ENCODE results near the gene SLC30A9. TPM values are rescaled to one million over a fixed set of nuclear protein-coding genes. Genes with fewer than 3 reads are reported as not detected.

SLC30A9 gene
- total RNA-seq, 1 donor from 2014 or later = 71.5 TPM

DNA sequence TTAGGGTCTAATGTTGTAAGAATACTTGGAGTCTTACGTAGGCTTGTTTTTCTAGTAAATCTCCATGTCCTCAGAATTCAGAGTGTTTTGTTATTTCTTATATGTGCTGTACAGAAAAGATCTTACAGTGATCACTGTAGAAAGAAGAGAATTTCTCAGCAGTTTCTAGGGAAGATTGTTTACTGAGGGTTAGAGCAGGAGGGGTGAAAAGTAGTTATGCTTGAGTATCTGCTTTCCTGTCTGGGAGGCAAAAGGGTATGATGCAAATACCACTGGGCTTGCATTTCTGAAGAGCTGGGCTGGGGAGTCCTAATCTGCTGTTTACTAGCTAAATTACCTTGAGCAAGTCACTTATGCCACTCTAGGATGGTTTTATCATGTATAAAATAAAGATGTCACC is 84.0 kb downstream of the SLC30A9 start:
- Mint-ChIP-seq H3K27ac (ENCODE audit: unreplicated experiment) (no peak overlapping the region), H3K4me3 (no peak overlapping the region), H3K4me1 (no peaks in the 10 kb centered on the region), H3K36me3 (ENCODE audit: low read depth) (peaks cover 3% of the 10 kb centered on the region), H3K9me3 (no peaks in the 10 kb centered on the region), H3K27me3 (ENCODE audit: low read depth) (no peaks in the 10 kb centered on the region)
- TF ChIP-seq, protein P1, sequence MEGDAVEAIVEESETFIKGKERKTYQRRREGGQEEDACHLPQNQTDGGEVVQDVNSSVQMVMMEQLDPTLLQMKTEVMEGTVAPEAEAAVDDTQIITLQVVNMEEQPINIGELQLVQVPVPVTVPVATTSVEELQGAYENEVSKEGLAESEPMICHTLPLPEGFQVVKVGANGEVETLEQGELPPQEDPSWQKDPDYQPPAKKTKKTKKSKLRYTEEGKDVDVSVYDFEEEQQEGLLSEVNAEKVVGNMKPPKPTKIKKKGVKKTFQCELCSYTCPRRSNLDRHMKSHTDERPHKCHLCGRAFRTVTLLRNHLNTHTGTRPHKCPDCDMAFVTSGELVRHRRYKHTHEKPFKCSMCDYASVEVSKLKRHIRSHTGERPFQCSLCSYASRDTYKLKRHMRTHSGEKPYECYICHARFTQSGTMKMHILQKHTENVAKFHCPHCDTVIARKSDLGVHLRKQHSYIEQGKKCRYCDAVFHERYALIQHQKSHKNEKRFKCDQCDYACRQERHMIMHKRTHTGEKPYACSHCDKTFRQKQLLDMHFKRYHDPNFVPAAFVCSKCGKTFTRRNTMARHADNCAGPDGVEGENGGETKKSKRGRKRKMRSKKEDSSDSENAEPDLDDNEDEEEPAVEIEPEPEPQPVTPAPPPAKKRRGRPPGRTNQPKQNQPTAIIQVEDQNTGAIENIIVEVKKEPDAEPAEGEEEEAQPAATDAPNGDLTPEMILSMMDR (conservative IDR thresholded peaks at IDR 0.05) = no peak
- no peak for DNase-seq (ENCODE audit: low read depth, low spot score)

DNA sequence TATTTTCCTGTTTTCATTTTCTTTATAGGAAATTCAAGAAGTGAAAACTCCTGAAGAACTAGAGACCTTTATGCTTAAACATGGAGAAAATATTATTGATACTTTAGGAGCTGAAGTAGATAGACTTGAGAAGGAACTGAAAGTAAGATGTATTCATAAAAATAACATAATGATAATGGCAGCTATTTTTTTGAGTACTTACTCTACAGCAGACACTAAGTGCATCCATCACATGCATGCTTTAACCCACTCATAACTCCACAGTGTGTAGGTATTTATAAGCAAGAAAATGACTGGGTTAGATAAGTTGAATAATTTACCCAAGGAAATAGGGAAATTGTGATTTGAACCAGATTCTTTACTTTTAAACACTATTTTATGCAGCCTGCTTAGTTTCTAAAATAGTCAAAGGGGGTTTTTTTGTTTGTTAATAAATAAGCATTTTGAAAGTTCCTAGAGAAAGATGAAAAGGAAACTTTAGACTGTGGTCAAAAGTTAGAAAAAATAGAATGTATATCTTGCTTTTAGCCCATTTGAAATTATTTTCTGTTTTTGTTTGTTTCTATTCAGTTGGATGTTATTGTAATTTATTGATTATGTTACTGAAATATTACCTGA is 88.0 kb downstream of the SLC30A9 start:
- Mint-ChIP-seq H3K4me3 (no peak overlapping the region), H3K27ac (ENCODE audit: unreplicated experiment) (no peak overlapping the region), H3K9me3 (no peaks in the 10 kb centered on the region), H3K36me3 (ENCODE audit: low read depth) (peaks cover 3% of the 10 kb centered on the region), H3K4me1 (no peaks in the 10 kb centered on the region), H3K27me3 (ENCODE audit: low read depth) (no peaks in the 10 kb centered on the region)
- TF ChIP-seq, protein P1 (conservative IDR thresholded peaks at IDR 0.05) = no peak
- DNase-seq (ENCODE audit: low read depth, low spot score) = no peak

DNA sequence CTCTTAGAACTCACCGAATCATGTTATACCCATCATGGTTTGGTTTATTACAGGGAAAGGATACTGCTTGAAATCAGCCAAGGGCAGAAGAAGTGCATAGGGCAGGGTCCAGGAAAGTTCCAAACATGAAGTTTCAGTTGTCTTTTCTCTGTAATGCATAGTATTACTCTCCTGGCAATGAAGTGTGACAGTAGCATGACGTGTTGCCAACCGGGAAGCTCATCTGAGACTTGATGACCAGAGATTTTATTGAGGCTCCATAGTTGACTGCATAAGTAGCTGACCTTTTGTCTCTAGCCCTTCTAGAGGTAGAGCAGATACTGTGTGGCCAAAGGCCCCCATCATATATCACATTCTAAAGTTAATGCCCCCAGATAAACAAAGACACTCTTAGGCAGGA is 90.0 kb downstream of the SLC30A9 start:
- H3K9me3 Mint-ChIP-seq = no peaks in the 10 kb centered on the region
- no peak for DNase-seq (ENCODE audit: low read depth, low spot score)
- TF ChIP-seq, protein P1 (conservative IDR thresholded peaks at IDR 0.05) = no peak
- no peaks in the 10 kb centered on the region for H3K27me3 Mint-ChIP-seq (ENCODE audit: low read depth)
- no peaks in the 10 kb centered on the region for H3K4me1 Mint-ChIP-seq
- H3K27ac Mint-ChIP-seq (ENCODE audit: unreplicated experiment) = no peak overlapping the region
- no peak overlapping the region for H3K4me3 Mint-ChIP-seq
- no peaks in the 10 kb centered on the region for H3K36me3 Mint-ChIP-seq (ENCODE audit: low read depth)

DNA sequence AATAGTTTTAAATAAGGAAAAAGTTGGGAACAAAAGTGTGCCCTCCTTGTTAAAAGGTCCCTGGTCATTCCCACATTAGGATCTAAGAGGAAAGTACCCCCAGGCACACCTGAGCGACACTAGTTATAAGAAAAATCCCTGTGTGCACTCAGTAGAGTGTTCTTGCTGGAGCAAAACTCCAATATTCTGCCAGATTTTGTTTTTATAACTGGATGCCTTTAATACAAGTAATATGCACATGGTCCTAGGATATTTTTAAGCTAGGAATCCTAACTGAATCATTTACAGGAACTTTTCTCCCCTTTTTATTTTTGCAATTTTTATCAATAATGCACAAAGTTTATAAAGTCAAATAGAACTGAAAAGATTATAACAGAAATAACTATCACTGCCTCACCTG is 93.5 kb downstream of the SLC30A9 start:
- Mint-ChIP-seq H3K4me3 (no peak overlapping the region), H3K9me3 (no peaks in the 10 kb centered on the region), H3K27ac (ENCODE audit: unreplicated experiment) (no peak overlapping the region), H3K4me1 (no peaks in the 10 kb centered on the region), H3K36me3 (ENCODE audit: low read depth) (no peaks in the 10 kb centered on the region), H3K27me3 (ENCODE audit: low read depth) (no peaks in the 10 kb centered on the region)
- no peak for DNase-seq (ENCODE audit: low read depth, low spot score)
- TF ChIP-seq, protein P1 (conservative IDR thresholded peaks at IDR 0.05) = no peak

DNA sequence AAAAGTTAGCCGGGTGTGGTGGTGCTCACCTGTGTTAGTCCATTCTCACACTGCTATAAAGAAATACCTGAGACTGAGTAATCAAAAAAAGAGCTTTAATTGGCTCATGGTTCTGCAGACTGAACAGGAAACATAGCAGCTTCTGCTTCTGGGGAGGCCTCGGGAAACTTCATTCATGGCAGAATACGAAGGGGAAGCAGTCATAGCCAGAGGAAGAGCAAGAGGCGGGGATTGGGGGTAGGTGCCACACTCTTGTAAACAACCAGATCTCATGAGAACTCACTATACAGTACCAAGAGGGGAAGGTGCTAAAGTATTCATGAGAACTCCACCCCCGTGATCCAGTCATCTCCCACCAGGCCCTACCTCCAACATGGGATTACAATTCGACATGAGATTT is 98.1 kb downstream of the SLC30A9 start:
- DNase-seq (ENCODE audit: low read depth, low spot score) = no peak
- H3K4me3 Mint-ChIP-seq = no peak overlapping the region
- peaks cover 8% of the 10 kb centered on the region for H3K36me3 Mint-ChIP-seq (ENCODE audit: low read depth)
- no peak overlapping the region for H3K27ac Mint-ChIP-seq (ENCODE audit: unreplicated experiment)
- no peaks in the 10 kb centered on the region for H3K9me3 Mint-ChIP-seq
- H3K27me3 Mint-ChIP-seq (ENCODE audit: low read depth) = no peaks in the 10 kb centered on the region
- TF ChIP-seq, protein P1 (conservative IDR thresholded peaks at IDR 0.05) = no peak
- no peaks in the 10 kb centered on the region for H3K4me1 Mint-ChIP-seq
